ENCODE data around the gene HIPK2.
A peak's percentile ranks its signal among the peaks of the same experiment; 100 is the strongest.

HIPK2 gene

GRCh38 chr7:139618482-139619366 lies 159.1 kb downstream of the HIPK2 start:
- TF ChIP-seq MAX (IDR thresholded peaks at IDR 0.05) (no peak), TCF12 (IDR thresholded peaks at IDR 0.05; ENCODE audit: low read depth) (no peak), RAD21 (IDR thresholded peaks at IDR 0.05; ENCODE audit: low read depth) (peak; percentile 57), ZBTB7A (IDR thresholded peaks at IDR 0.05; ENCODE audit: low read depth) (no peak), YY1 (IDR thresholded peaks at IDR 0.05; ENCODE audit: low read depth) (no peak), REST (IDR thresholded peaks at IDR 0.05; ENCODE audit: low read depth) (no peak), FOXM1 (IDR thresholded peaks at IDR 0.05; ENCODE audit: borderline replicate concordance, low read depth) (no peak)

- no peak for TF ChIP-seq EGR1 (IDR thresholded peaks at IDR 0.05)
- no peak for TF ChIP-seq ZBTB7A (IDR thresholded peaks at IDR 0.05; ENCODE audit: low read depth)
- no peak for TF ChIP-seq TEAD4 (IDR thresholded peaks at IDR 0.05)
- TF ChIP-seq CEBPB (IDR thresholded peaks at IDR 0.05), result no peak
- no peak for TF ChIP-seq FOXM1 (IDR thresholded peaks at IDR 0.05; ENCODE audit: borderline replicate concordance, low read depth)
- no peak for TF ChIP-seq MAX (IDR thresholded peaks at IDR 0.05)
- no peak for TF ChIP-seq RAD21 (IDR thresholded peaks at IDR 0.05; ENCODE audit: low read depth)
- TF ChIP-seq EP300 (IDR thresholded peaks at IDR 0.05; ENCODE audit: borderline replicate concordance), result no peak
- TF ChIP-seq CREB1 (IDR thresholded peaks at IDR 0.05; ENCODE audit: low read depth), result no peak
- TF ChIP-seq NFIC (IDR thresholded peaks at IDR 0.05), result no peak
- no peak for TF ChIP-seq TCF12 (IDR thresholded peaks at IDR 0.05; ENCODE audit: low read depth)
- TF ChIP-seq USF1 (IDR thresholded peaks at IDR 0.05), result no peak
- no peak for TF ChIP-seq YY1 (IDR thresholded peaks at IDR 0.05; ENCODE audit: low read depth)
- no peak for TF ChIP-seq TAF1 (IDR thresholded peaks at IDR 0.05; ENCODE audit: low read depth)
- TF ChIP-seq REST (IDR thresholded peaks at IDR 0.05; ENCODE audit: low read depth), result no peak
These were observed 160.7 kb downstream of the HIPK2 start for GRCh38 chr7:139617074-139617473.

GRCh38 chr7:139614886-139615285 lies 162.9 kb downstream of the HIPK2 start:
- TF ChIP-seq ZBTB7A (IDR thresholded peaks at IDR 0.05; ENCODE audit: low read depth) (no peak), USF1 (IDR thresholded peaks at IDR 0.05) (no peak), RAD21 (IDR thresholded peaks at IDR 0.05; ENCODE audit: low read depth) (no peak), REST (IDR thresholded peaks at IDR 0.05; ENCODE audit: low read depth) (no peak), FOXM1 (IDR thresholded peaks at IDR 0.05; ENCODE audit: borderline replicate concordance, low read depth) (no peak), TCF12 (IDR thresholded peaks at IDR 0.05; ENCODE audit: low read depth) (no peak), NFIC (IDR thresholded peaks at IDR 0.05) (no peak), EP300 (IDR thresholded peaks at IDR 0.05; ENCODE audit: borderline replicate concordance) (no peak), YY1 (IDR thresholded peaks at IDR 0.05; ENCODE audit: low read depth) (no peak), CEBPB (IDR thresholded peaks at IDR 0.05) (no peak), MAX (IDR thresholded peaks at IDR 0.05) (no peak), TAF1 (IDR thresholded peaks at IDR 0.05; ENCODE audit: low read depth) (no peak)

GRCh38 chr7:139613971-139614411 lies 163.8 kb downstream of the HIPK2 start:
- TF ChIP-seq REST (IDR thresholded peaks at IDR 0.05; ENCODE audit: low read depth) (no peak), TCF12 (IDR thresholded peaks at IDR 0.05; ENCODE audit: low read depth) (no peak), EGR1 (IDR thresholded peaks at IDR 0.05) (no peak), YY1 (IDR thresholded peaks at IDR 0.05; ENCODE audit: low read depth) (no peak), USF1 (IDR thresholded peaks at IDR 0.05) (no peak), NFIC (IDR thresholded peaks at IDR 0.05) (no peak), FOXM1 (IDR thresholded peaks at IDR 0.05; ENCODE audit: borderline replicate concordance, low read depth) (no peak), RAD21 (IDR thresholded peaks at IDR 0.05; ENCODE audit: low read depth) (no peak), EP300 (IDR thresholded peaks at IDR 0.05; ENCODE audit: borderline replicate concordance) (no peak), MAX (IDR thresholded peaks at IDR 0.05) (no peak), TAF1 (IDR thresholded peaks at IDR 0.05; ENCODE audit: low read depth) (no peak), CEBPB (IDR thresholded peaks at IDR 0.05) (no peak), ZBTB7A (IDR thresholded peaks at IDR 0.05; ENCODE audit: low read depth) (no peak), CREB1 (IDR thresholded peaks at IDR 0.05; ENCODE audit: low read depth) (no peak), TEAD4 (IDR thresholded peaks at IDR 0.05) (no peak)
